PC-9 (cell line): ENCODE measurements around the gene LRFN4. TPM values are rescaled to one million over a fixed set of nuclear protein-coding genes. Genes with fewer than 3 reads are reported as not detected.

Experiments used
- BruUV-seq: library from RNA; stranded (reverse); fragments of 400-500 nt; replicated peaks from 2 replicates; lab custom pipeline; 2021; lab: Mats Ljungman, UMichigan
- CTCF ChIA-PET: fragments of 300-600 bp; sonication (Branson Sonifier 250); formaldehyde crosslinking; loops from one replicate; lab custom pipeline; 2022; ENCODE audit warnings: antibody characterized with exemption; lab: Charles Lee
- POLR2A ChIA-PET: fragments of 300-600 bp; sonication (Branson Sonifier 250); formaldehyde crosslinking; loops from one replicate; lab custom pipeline; 2022; ENCODE audit warnings: antibody characterized with exemption; ENCODE audit not compliant: unreplicated experiment; lab: Charles Lee
- DNase-seq, 2 experiments: peaks; one replicate each; pipeline versions ENCODE4 v3.0.0 to v3.0.0-alpha.2; 2015 to 2022; ENCODE audit warnings: mixed read lengths in 1 of 2
- H2AFZ ChIP-seq: fragments of 200-600 bp; sonication (generic); 2 replicates; pipeline ENCODE4 v1.8.1; 2017; ENCODE audit warnings: antibody characterized with exemption
- H3F3A ChIP-seq: fragments of 200-600 bp; sonication (generic); 2 replicates; pipeline ENCODE4 v1.8.1; 2017; ENCODE audit warnings: antibody characterized with exemption, mild to moderate bottlenecking, low read depth; ENCODE audit not compliant: insufficient read depth
- H3K27ac ChIP-seq: fragments of 200-600 bp; sonication (generic); 2 replicates; pipeline ENCODE4 v1.6.1; 2016; ENCODE audit warnings: mixed run types
- H3K27me3 ChIP-seq: fragments of 200-600 bp; sonication (generic); 2 replicates; pipeline ENCODE4 v1.6.1; 2016; ENCODE audit warnings: low read depth, mixed run types; ENCODE audit not compliant: insufficient read depth
- H3K36me3 ChIP-seq: fragments of 200-600 bp; sonication (generic); 2 replicates; pipeline ENCODE4 v1.6.1; 2016; ENCODE audit warnings: low read depth, mixed run types
- H3K4me1 ChIP-seq: fragments of 200-600 bp; sonication (generic); replicated peaks from 2 replicates; pipeline ENCODE4 v1.6.1; 2016; ENCODE audit warnings: mixed run types; ENCODE audit not compliant: insufficient read depth
- H3K4me2 ChIP-seq: fragments of 200-600 bp; sonication (generic); 2 replicates; pipeline ENCODE4 v1.6.1; 2017; ENCODE audit warnings: mixed run types
- H3K4me3 ChIP-seq: fragments of 200-600 bp; sonication (generic); 2 replicates; pipeline ENCODE4 v1.6.1; 2016; ENCODE audit warnings: mixed run types
- H3K79me2 ChIP-seq: fragments of 200-600 bp; sonication (generic); 2 replicates; pipeline ENCODE4 v1.6.1; 2017; ENCODE audit warnings: low read depth, mixed run types
- H3K9me2 ChIP-seq: fragments of 200-600 bp; sonication (generic); 2 replicates; pipeline ENCODE4 v1.8.1; 2017; ENCODE audit warnings: mild to moderate bottlenecking; ENCODE audit not compliant: insufficient read depth
- H3K9me3 ChIP-seq: fragments of 200-600 bp; sonication (generic); 2 replicates; pipeline ENCODE4 v1.8.1; 2016; ENCODE audit warnings: low read depth; ENCODE audit not compliant: insufficient read depth
- H4K20me1 ChIP-seq: fragments of 200-600 bp; sonication (generic); 2 replicates; pipeline ENCODE4 v1.8.1; 2017; ENCODE audit not compliant: insufficient read depth
- CTCF ChIP-seq: fragments of 200-600 bp; sonication (generic); conservative IDR thresholded peaks from 2 replicates; pipeline ENCODE4 v1.6.1; 2017; ENCODE audit warnings: mixed run types, antibody characterized with exemption, mild to moderate bottlenecking, moderate library complexity
- EZH2 ChIP-seq: fragments of 200-600 bp; sonication (generic); IDR thresholded peaks from 2 replicates; pipeline ENCODE4 v1.8.0; 2017; ENCODE audit warnings: antibody characterized with exemption, low read depth
- intact Hi-C: fragments of 100-400 bp; cut with micrococcal nuclease; formaldehyde crosslinking; loops from one replicate; pipeline ENCODE4 v1.10.0; 2022; ENCODE audit not compliant: unreplicated experiment
- total RNA-seq: library from RNA; stranded (reverse); gene quantifications from 2 replicates; pipeline ENCODE4 v1.2.3, GENCODE V29; 2021

LRFN4 gene
- total RNA-seq, 1 experiment from 2014 or later, result 13.8 TPM

GRCh38 chr11:66886671-66887221 is 29.9 kb downstream of the LRFN4 start:
- Histone ChIP-seq H3K9me3 (no peaks in the 10 kb centered on the region), H3K4me3 (no peak overlapping the region), H3K27me3 (no peaks in the 10 kb centered on the region), H3K36me3 (no peaks in the 10 kb centered on the region), H3K4me1 (peaks cover 48% of the 10 kb centered on the region), H3K9me2 (no peaks in the 10 kb centered on the region), H3F3A (peaks cover 37% of the 10 kb centered on the region), H2AFZ (no peak overlapping the region), H3K79me2 (no peaks in the 10 kb centered on the region), H3K27ac (no peak overlapping the region), H3K4me2 (no peak overlapping the region), H4K20me1 (no peaks in the 10 kb centered on the region)
- intact Hi-C loops, result no loop called here
- BruUV-seq, result no TSS peak
- no peak for DNase-seq
- CTCF ChIA-PET, result interaction anchor here (0.5 to 0.9 kb wide), 2 partner anchors 31 to 167 kb away, joined by 3 to 8 read pairs; no protein-coding TSS in a partner anchor
- TF ChIP-seq EZH2 (no peak), CTCF (no peak)
- POLR2A ChIA-PET, result interaction anchor here (0.7 kb wide), 1 partner anchor 56 kb away, joined by 3 read pairs; no protein-coding TSS in a partner anchor

GRCh38 chr11:66887526-66887925 is 30.7 kb downstream of the LRFN4 start:
- Histone ChIP-seq H3K4me3 (no peak overlapping the region), H3K79me2 (no peaks in the 10 kb centered on the region), H3K36me3 (no peaks in the 10 kb centered on the region), H4K20me1 (no peaks in the 10 kb centered on the region), H3K9me3 (no peaks in the 10 kb centered on the region), H2AFZ (no peak overlapping the region), H3K9me2 (no peaks in the 10 kb centered on the region), H3K4me1 (peaks cover 47% of the 10 kb centered on the region), H3K27me3 (no peaks in the 10 kb centered on the region), H3K27ac (no peak overlapping the region), H3F3A (peaks cover 35% of the 10 kb centered on the region), H3K4me2 (no peak overlapping the region)
- intact Hi-C loops, result no loop called here
- ChIA-PET POLR2A (no interaction called here), CTCF (no interaction called here)
- BruUV-seq, result no TSS peak
- DNase-seq, result no peak
- TF ChIP-seq EZH2 (no peak), CTCF (no peak)

- peaks cover 31% of the 10 kb centered on the region for H3F3A ChIP-seq
- H3K9me2 ChIP-seq, result no peaks in the 10 kb centered on the region
- H3K27me3 ChIP-seq, result no peaks in the 10 kb centered on the region
- H3K79me2 ChIP-seq, result no peaks in the 10 kb centered on the region
- TF ChIP-seq EZH2, result no peak
- TF ChIP-seq CTCF, result no peak
- ChIA-PET POLR2A (interaction anchor here (0.6 kb wide), 1 partner anchor 430 kb away, joined by 5 read pairs; no protein-coding TSS in a partner anchor), CTCF (no interaction called here)
- no peak overlapping the region for H3K4me3 ChIP-seq
- no peaks in the 10 kb centered on the region for H3K36me3 ChIP-seq
- H3K4me1 ChIP-seq, result peaks cover 47% of the 10 kb centered on the region
- no peak overlapping the region for H3K27ac ChIP-seq
- intact Hi-C loops, result no loop called here
- H4K20me1 ChIP-seq, result no peaks in the 10 kb centered on the region
- H3K9me3 ChIP-seq, result no peaks in the 10 kb centered on the region
- no peak overlapping the region for H2AFZ ChIP-seq
- H3K4me2 ChIP-seq, result no peak overlapping the region
- no TSS peak for BruUV-seq
- DNase-seq, result peak in 1 of 2 experiments; percentile 56
Measured at GRCh38 chr11:66888282-66888681, 31.4 kb downstream of the LRFN4 start.
